Dedifferentiated amniotic fluid mesenchymal stem cell (primary cell): ENCODE measurements around the gene RAB31.
"Not testable (repeated sequence)": the region's sequence is repeated elsewhere in the genome, so short reads cannot be mapped to it uniquely, and the experiment has no call there.

Experiments
- DNase-seq: peaks from one replicate; pipeline ENCODE4 v3.0.0-alpha.2; 2016; ENCODE audit errors: extremely low spot score

RAB31 gene

DNA sequence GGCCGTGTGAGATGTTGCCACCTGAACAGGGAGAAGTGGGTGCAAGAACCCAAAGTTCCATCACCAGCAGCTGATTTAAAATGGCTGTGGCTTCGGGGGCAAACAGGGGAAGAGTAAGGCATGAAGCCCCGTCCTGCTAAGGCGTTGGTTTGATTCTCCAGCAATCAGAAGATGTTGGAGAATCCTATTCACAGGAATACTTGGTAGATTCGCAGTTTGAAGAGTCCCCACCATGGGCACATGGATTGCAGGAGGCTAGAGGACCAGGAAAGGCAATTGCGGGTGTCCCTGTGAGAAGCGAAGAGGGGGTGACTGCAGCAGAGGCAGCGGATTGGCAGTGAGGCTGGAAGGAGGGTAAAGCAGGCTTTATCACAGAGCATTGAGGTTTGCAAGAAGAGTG lies 131.1 kb downstream of the RAB31 start:
- DNase-seq: no peak

DNA sequence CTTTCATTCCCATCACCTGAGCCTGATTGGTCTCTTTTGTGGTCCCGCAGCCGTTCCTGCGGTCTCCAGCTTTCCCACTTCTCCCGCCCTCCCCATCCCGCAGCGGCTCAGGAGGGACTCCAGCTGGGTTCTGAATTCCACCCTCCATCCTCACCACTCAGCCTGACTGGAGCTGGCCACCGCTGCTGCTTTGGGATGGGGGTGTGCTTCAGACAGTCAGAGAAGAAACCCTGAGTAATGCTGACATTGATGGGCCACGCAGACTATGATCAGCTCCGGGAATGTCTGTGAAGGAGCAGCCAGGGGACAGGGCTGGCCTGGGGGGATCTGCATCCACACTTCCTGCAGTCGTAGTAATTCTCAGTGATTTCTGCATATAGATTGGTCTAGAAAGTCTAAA lies 131.8 kb downstream of the RAB31 start:
- DNase-seq: no peak

DNA sequence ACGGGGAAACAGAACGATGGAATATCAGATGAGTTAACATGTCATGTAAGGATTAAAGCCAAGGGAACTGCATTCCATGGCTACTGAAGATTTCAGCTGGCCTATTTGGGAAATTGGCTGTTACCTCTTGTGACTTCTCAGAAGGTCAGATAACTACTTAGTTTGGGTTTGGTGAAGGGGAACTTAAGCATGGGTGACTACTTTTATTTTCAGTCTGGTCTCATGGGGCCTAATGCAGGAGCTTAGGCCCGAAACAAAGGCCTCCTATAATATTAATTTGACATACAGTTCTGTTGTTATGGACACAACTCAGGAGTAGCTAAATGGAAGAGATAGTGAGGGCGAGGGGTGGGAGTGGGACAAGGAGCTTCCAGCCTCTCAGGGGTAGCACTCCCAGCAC lies 133.7 kb downstream of the RAB31 start:
- DNase-seq: no peak

DNA sequence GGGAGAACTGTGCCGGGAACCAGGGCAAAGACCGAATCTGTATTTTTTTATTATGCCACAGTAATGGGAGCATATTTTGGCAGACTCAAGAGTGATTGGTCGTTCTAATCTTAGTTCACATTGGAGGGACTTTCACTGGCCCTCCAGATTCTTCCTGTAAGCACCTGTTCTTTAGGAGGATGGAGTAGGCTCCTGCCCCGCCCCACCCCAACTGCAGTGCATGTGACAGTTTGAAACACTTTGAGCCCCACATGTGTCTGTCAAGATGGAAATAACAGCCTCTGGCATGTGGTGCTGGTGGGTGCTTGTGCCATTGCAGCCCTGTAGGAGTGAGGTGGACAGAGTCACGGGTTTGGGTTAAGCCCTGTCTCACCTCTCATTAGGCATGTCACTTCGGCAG lies 134.3 kb downstream of the RAB31 start:
- DNase-seq: no peak

DNA sequence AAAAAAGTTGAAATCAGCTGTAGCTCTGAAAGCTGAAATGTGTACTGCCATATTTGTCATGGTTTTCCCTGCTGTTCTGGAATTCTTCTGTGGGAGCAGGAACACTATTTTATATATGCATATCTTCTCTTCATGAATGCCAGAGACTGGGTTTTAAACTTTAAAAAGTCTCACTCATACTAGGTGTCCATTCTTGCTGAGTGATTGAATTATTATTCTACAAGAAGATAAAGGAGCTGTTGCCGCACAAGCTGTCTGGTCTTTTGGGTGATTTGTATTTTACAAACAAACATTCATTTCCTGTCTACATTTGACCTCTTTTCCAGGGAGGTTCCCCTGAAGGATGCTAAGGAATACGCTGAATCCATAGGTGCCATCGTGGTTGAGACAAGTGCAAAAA lies 137.2 kb downstream of the RAB31 start:
- no peak for DNase-seq

DNA sequence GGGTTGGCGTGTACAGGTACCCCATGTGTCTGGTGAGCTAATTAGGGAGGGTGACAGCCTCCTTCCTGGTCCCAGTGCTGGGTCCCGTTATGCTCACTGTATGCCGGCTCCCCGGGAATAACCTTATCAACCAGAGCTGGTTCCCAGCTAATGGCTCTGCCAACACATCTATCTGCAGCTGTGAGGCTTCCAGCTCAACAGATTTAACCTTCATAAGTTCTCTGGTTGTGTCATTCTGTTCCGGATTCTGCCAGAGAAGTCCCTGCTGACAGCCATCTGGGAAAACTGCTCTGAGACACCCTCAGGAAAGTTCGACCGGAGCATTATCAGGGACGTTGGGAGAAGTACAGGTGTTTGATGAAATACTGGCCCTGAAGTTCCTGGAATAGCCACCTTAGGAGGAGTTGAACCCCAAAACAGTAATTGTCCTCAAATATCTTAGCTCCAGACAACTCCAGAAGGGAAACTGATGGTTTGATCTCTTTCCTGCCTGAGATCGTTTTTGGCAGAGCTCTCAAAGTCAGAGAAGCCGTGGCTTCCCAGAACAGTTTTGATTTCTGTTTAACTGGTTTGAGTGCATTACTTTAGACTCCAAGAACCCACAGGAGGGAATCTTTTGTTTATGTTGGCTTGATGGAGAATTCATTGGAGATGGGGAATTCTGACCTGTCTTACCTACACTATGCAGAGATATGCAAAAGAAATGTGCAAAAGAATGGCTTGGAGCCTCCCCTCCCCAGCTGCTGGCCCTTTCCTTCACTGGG lies 138.2 kb downstream of the RAB31 start:
- DNase-seq: no peak

DNA sequence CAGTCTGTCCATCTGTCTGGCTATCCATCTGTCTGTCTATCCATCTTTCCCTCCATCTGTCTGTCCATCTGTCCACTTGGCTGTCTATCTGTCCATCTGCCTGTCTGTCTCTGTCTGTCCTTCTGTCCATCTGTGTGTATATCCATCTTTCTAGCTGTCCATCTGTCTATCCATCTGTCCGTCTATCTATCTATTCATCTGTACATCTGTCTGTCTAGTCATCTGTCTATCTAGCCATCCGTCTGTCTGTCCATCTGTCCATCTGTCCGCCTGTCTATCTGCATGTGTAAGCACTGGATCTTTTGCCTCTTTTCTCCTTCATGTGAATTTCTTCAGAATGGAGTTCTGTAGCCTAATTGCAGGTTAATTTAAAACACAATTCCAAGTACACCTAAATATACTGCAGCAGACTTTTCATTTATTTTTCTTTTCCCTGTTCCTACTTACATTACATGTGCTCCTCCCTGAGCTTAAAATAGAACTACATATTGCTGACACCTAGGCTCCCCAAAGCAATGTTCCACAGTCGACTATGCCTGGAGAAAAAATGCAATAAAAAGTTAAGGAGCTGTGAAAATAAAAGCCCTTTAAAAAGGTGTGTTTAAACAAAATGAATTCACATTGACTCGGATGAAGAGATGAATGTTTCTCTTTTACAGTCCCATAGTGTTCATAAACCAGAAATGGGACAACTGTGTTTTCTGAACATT lies 140.2 kb downstream of the RAB31 start:
- no peak for DNase-seq

DNA sequence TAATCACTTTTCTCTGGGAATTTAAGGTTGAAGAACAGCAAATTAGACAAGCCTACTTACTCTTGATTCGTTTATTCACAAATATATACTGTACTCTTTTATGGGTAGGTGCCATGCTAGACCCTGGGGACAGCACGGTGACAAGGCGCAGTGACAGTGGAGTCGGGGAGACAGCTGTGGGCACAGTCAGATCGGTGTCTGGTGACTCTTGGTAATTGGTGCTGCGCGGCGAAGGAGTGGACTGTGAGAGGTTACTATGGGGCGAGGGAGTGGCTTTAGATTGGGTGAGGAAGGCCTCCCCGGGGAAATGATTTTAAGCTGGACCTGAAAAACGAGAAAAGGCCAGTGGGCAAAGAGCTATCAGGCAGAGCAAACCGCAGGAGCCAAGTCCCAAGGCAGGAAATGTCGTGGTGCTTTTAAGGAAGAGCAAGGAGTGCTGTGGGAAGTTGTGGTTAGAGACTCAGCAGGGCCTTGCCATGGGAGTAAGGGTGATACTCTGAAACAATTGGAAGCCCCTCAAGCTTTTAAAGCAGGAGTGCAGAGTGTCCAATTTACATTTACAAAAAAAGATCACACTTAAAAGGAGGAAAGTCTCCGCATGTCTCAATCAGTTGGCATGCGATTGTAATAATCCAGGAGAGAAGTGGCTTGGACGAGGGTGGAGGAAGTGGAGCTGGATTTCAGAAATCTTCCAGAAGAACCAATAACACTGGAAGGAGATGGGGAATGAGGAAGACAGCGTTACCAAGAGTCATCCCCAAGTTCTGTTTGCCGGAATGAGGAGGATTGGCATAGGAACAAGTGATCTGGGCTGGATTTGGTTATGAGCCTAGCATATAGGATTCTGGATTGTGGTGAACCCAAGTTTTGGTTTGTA lies 141.5 kb downstream of the RAB31 start:
- DNase-seq: no peak

DNA sequence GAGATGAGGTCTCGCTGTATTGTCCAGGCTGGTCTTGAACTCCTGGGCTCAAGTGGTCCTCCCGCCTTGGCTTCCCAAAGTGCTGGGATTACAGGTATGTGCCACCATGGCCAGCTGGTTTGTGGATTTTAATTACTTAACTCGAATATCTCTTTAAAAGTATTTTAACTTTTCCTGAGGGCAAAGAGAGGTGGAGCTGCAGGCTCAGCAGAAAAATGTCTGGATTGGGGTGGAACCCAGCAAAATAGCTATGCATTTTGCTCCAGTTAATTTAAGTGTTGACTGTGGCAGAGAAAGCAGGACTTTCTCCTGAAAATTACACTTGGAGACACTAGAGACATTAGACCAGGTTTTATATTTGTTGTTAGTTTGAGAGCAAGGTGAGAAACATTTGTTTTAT lies 142.2 kb downstream of the RAB31 start:
- DNase-seq: no peak

DNA sequence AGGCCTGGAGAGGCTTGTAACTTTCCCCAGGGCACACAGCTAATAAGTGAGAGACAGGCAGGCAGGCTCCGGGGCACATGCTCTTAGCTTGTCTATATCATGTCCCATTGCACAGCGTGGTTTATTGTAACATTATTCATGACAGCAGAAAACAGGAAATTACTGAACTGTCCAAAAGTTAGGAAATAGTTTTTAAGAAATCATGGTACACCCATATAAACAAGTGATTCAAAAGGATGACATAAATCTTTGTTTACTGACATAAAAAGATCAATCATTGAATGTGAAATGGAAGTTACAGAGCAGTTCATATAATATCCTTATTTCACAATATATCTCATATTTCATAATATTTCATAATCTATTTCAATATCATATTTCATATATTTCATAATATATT lies 143.4 kb downstream of the RAB31 start:
- no peak for DNase-seq

DNA sequence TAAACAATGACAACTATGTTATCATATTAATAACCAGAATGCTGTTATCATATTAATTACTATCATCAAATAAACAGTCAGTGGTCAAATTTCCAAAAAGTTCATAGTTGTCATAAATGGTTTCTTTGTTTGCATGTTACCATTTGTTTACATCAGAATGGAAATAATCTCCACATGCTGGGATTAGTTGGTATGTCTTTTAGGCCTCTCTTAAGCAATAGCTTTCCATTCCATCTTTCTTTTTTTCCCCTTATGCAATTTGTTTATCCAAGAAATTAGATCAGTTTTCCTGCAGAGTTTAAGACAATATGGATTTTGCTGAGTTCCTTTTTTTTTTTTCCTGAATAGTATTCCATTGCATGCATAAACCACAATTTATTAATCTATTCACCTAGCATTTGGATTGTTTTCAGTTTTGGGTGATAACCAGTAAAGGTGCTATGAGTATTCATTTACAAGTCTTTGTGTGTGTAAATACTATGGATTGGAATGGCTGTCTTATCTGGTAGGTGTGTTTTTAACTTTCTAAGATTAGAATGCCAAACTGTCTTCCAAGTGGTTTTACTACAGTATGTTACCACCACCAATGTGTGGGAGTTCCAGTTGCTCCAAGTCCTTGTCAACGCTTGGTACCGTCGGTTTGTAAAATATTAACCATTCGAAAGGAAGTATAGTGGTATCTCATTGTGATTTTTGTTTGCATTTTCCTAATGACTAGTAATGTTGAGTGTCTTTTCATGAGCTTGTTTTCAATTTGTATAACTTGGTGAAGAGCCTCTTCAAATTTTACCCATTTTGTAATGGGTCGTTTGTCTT lies 144.4 kb downstream of the RAB31 start:
- no peak for DNase-seq

DNA sequence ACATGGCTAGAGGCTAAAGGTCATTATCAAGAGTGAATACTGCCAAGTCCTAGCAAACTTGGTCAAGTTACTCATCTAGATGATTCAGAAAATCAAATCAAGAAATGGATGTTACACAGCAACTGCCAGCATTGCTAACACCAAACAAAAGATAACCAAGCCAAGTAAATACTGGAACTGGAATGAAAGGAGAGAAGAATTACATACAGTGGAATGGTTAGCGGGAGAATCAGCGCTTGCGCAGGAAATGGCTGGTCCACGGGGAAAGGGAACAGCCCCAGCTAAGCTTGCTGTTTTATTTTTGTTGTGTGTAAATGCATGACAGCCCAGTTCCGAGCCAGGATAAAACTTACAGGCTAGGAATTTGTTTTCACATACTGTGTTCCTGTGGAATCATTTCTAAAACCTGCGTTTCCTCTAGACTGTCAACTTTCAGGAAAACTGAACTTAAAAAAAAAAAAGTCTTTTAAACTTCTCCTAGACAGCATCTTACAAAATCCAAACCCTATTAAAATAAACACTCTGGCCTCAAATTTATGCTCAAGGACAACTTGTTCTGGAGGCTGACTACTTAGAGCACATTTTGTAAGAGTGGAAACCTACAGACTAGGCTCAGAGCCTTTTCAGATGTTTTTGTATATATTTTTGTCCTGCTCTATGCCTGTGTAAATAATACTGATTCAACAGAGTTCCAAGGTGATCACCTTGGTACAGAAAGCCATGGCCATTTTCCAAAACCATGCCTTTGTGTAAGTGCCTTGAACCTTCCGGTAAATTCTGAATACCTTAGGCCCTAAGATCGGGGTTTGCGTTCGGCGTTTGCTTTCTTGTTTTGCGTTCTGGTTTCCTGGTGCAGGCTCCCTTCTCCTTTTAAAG lies 146.9 kb downstream of the RAB31 start:
- DNase-seq: no peak

DNA sequence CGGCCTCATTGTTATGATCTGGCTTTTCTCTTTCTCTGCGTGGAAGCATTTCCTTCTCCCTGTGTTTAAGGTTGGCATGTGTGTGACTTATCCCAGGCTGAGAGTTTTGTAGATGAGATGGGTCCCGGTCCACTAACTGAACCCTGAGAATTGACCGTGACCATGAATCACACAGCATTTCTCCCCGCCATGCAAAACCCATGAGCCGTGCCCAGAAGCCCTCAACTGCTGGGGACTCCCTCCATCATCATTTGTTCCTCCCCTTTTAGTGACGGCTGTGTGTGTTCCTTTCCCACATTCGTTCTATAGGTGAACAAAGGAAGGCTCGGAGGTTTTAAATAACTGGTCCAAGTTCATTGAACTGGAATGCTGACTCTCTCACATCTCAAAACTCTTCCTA lies 147.6 kb downstream of the RAB31 start:
- no peak for DNase-seq

DNA sequence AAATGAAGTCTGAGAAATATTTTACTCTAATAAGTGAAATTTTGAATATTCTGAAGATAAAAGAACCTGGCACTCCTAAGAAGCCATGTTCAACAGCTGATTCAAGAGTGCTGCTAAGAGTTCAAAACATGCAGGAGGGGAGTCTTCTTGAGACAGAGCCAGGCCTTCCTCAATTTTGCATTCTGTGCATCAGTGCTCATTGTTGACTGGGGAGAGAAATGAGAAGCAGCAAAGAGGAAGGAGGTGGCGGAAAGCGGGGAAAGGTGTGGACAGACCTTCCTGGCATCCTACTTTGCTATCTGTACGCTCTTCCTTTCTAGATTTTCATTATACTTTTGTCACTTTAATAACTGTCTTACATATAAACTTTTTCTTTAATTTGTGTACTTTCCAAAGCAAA lies 148.0 kb downstream of the RAB31 start:
- no peak for DNase-seq

DNA sequence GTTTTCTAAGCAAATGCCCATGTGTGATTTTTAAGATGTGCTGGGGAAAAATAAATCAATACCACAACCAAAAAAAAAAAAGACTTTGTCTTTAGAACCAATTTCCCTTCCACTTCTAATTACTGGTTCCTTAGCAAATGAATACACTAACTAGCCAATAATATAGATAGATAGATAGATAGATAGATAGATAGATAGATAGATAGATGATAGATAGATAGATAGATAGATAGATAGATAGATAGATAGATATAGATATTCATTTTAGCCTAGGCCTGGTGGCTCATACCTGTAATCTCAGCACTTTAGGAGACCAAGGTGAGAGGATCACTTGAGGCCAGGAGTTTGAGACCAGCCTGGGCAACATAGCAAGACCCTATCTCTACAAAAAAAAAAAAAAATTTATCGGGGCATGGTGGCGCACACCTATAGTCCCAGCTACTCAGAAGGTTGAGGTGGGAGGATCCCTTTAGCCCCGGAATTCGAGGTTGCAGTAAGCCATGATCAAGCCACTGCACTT lies 149.4 kb downstream of the RAB31 start:
- not testable (repeated sequence) for DNase-seq

DNA sequence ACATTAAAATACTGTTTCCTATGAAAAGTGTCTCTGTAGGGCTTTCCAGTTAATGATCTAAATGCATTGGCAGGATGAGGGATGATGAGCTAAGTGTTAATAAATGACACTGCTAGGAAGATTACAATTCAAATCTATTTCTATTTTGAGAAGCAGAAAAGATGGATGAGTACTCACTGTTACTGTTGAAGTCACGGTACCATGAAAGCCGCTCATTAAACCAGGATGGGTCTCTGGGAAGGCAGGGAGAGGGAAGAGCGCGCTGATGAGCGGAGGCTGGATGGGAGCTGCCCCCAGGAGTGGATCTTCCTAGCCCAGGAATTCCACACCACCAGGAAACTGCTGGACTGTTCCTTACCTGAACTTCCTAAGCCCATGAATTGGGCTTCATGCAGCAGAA lies 150.5 kb downstream of the RAB31 start:
- no peak for DNase-seq

DNA sequence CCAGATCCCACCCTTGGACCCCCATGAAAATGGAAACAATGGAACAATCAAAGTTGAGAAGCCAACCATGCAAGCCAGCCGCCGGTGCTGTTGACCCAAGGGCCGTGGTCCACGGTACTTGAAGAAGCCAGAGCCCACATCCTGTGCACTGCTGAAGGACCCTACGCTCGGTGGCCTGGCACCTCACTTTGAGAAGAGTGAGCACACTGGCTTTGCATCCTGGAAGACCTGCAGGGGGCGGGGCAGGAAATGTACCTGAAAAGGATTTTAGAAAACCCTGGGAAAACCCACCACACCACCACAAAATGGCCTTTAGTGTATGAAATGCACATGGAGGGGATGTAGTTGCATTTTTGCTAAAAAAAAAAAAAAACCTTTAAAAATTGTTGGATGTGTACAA lies 151.1 kb downstream of the RAB31 start:
- DNase-seq: no peak

DNA sequence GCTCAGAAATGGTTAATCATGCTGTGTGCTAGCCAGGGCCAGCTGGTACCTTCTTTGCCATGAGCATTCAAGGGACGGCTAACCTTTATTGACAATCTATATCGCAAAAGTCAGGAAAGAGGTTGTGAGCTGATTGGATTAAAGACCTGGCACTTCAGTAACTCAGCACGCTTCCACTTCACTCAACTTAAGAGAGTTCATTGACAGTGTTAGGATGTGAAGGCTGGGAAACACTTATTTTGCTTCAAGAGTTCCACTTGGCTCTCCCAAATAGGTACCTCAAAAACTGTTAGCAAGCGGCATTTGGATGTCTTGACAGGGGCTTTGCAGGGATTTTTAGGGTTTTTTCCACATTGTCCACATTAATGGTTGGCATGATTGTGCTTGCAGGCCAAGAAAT lies 152.6 kb downstream of the RAB31 start:
- DNase-seq: no peak

DNA sequence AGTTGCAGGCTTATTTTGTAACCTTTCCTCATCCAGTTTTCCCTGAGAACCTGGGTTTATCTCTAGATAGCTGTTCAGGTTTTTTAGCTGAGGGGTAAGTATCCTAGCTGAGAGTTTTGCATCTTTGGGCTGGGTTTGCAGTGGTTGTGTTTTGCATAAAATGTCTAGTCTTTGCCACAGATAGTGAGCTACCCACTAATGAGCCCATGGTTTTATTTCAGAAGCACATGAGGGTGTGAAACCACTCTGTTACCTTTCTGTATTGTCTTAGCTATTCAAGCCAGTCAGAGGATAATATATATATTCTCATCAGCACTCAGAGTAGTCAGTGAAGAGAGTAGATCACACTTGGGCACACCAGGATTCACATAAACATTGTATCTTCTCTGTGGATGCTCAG lies 153.1 kb downstream of the RAB31 start:
- no peak for DNase-seq

DNA sequence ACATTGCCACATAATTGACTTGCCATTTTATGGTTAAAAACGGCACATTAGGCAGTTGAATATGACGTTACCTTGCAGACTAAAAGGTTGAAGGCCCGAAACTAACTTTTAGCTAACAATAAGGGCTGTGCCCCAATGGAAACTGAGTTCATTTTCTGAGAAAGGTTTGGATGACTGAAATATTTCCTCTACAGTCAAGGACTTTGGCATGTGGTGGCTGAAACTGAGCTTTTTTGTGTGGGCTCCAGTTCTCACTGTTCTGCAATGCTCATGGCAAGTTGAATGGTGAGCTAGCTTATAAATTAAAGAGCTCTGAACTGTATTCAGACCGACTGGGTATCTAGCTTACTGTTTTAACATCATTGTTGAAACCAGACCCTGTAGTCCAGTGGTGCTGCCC lies 153.8 kb downstream of the RAB31 start:
- no peak for DNase-seq

DNA sequence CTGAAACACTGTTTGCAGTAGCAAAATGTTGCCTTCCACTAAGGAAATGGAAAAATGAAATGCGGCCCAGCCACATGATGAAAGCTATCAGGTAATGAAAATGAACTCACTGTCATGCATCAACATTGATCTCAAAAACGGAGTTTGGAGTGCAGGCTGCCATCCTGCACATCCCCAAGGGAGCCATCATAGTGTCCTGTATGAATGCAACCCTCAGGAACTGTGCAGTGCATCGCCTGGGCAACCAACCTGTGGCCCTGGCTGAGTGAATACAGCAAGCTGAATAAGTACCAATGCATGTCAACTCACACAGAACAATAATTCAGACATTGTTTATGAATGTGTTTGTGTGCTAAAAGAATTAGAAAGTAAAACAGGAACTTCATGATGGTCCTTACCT lies 154.6 kb downstream of the RAB31 start:
- DNase-seq: no peak
